SJCRH30 (cell line): ENCODE results near the gene DPEP3. TPM values are rescaled to one million over a fixed set of nuclear protein-coding genes. Genes with fewer than 3 reads are reported as not detected.

Source experiments
- DNase-seq, 2 experiments: peaks; one replicate each; pipeline ENCODE4 v3.0.0-alpha.2; 2015 to 2020
- H3K27ac ChIP-seq: fragments of 250-450 bp; sonication (Bioruptor Pico); 2 replicates; pipeline ENCODE4 v1.5.1; 2020; ENCODE audit warnings: mild to moderate bottlenecking, moderate library complexity
- H3K27me3 ChIP-seq: fragments of 250-450 bp; sonication (Bioruptor Pico); 2 replicates; pipeline ENCODE4 v1.5.1; 2020; ENCODE audit warnings: mild to moderate bottlenecking, moderate library complexity
- H3K36me3 ChIP-seq: fragments of 250-450 bp; sonication (Bioruptor Pico); 2 replicates; pipeline ENCODE4 v1.5.1; 2020; ENCODE audit warnings: mild to moderate bottlenecking, moderate library complexity
- H3K4me1 ChIP-seq: fragments of 250-450 bp; sonication (Bioruptor Pico); 2 replicates; pipeline ENCODE4 v1.5.1; 2020; ENCODE audit warnings: mild to moderate bottlenecking, moderate library complexity
- H3K4me3 ChIP-seq: fragments of 250-450 bp; sonication (Bioruptor Pico); 2 replicates; pipeline ENCODE4 v1.5.1; 2020; ENCODE audit warnings: mild to moderate bottlenecking, moderate library complexity
- H3K9me3 ChIP-seq: fragments of 250-450 bp; sonication (Bioruptor Pico); replicated peaks from 2 replicates; pipeline ENCODE4 v1.5.1; 2020; ENCODE audit warnings: mild to moderate bottlenecking, moderate library complexity
- total RNA-seq: library from RNA; depleted of rRNA; stranded (reverse); fragments of >200 nt; shearing (Covaris generic); gene quantifications from 2 replicates; pipeline ENCODE4 v1.2.3, GENCODE V29; 2014

Gene DPEP3
- total RNA-seq, 1 experiment from 2014 or later = not detected

GRCh38 chr16:67948015-67948414 is 32.3 kb downstream of the DPEP3 start:
- Histone ChIP-seq H3K4me3 (no peak overlapping the region), H3K27ac (no peak overlapping the region), H3K27me3 (no peaks in the 10 kb centered on the region), H3K9me3 (no peaks in the 10 kb centered on the region), H3K36me3 (peaks cover 6% of the 10 kb centered on the region; the same call in 1 of the 2 replicates), H3K4me1 (no peaks in the 10 kb centered on the region)
- no peak for DNase-seq

GRCh38 chr16:67946966-67947558 is 33.2 kb downstream of the DPEP3 start:
- no peak overlapping the region for H3K4me3 ChIP-seq
- H3K36me3 ChIP-seq = peaks cover 6% of the 10 kb centered on the region; the same call in 1 of the 2 replicates
- H3K27ac ChIP-seq = no peak overlapping the region
- H3K27me3 ChIP-seq = no peaks in the 10 kb centered on the region
- no peaks in the 10 kb centered on the region for H3K9me3 ChIP-seq
- no peak for DNase-seq
- H3K4me1 ChIP-seq = no peaks in the 10 kb centered on the region

GRCh38 chr16:67946128-67946569 is 34.1 kb downstream of the DPEP3 start:
- Histone ChIP-seq H3K9me3 (no peaks in the 10 kb centered on the region), H3K27ac (no peak overlapping the region), H3K4me1 (no peaks in the 10 kb centered on the region), H3K27me3 (no peaks in the 10 kb centered on the region), H3K36me3 (peaks cover 6% of the 10 kb centered on the region; the same call in 1 of the 2 replicates), H3K4me3 (no peak overlapping the region)
- no peak for DNase-seq

GRCh38 chr16:67945392-67945933 is 34.8 kb downstream of the DPEP3 start:
- peaks cover 6% of the 10 kb centered on the region; the same call in 1 of the 2 replicates for H3K36me3 ChIP-seq
- H3K9me3 ChIP-seq = no peaks in the 10 kb centered on the region
- no peak overlapping the region for H3K4me3 ChIP-seq
- no peak overlapping the region for H3K27ac ChIP-seq
- no peaks in the 10 kb centered on the region for H3K4me1 ChIP-seq
- DNase-seq = no peak
- no peaks in the 10 kb centered on the region for H3K27me3 ChIP-seq

GRCh38 chr16:67944690-67945391 is 35.5 kb downstream of the DPEP3 start:
- no peak overlapping the region for H3K4me3 ChIP-seq
- H3K27me3 ChIP-seq = no peaks in the 10 kb centered on the region
- no peak overlapping the region for H3K27ac ChIP-seq
- no peak for DNase-seq
- H3K4me1 ChIP-seq = no peaks in the 10 kb centered on the region
- no peaks in the 10 kb centered on the region for H3K9me3 ChIP-seq
- H3K36me3 ChIP-seq = peaks cover 6% of the 10 kb centered on the region; the same call in 1 of the 2 replicates

- Histone ChIP-seq H3K4me3 (no peak within 1 kb of the TSS), H3K4me1 (no peaks in the 10 kb centered on the region), H3K27ac (no peak within 1 kb of the TSS), H3K27me3 (no peaks in the 10 kb centered on the region), H3K9me3 (no peaks in the 10 kb centered on the region), H3K36me3 (peaks cover 6% of the 10 kb centered on the region; the same call in 1 of the 2 replicates)
- no peak for DNase-seq
These were observed 36.4 kb downstream of the DPEP3 start, which contains the start of gene LCAT for GRCh38 chr16:67943619-67944504. TSS of gene LCAT (minus strand) at chr16:67944120. CDS start at chr16:67944101, 19 bp downstream.

GRCh38 chr16:67943256-67943618 is 37.1 kb downstream of the DPEP3 start:
- Histone ChIP-seq H3K4me1 (no peaks in the 10 kb centered on the region), H3K27me3 (no peaks in the 10 kb centered on the region), H3K36me3 (peaks cover 6% of the 10 kb centered on the region; the same call in 1 of the 2 replicates), H3K4me3 (no peak overlapping the region), H3K9me3 (no peaks in the 10 kb centered on the region), H3K27ac (no peak overlapping the region)
- no peak for DNase-seq

GRCh38 chr16:67942510-67943255 is 37.6 kb downstream of the DPEP3 start:
- Histone ChIP-seq H3K27ac (no peak overlapping the region), H3K27me3 (no peaks in the 10 kb centered on the region), H3K4me1 (no peaks in the 10 kb centered on the region), H3K36me3 (0 out of 2 replicates have a peak, but pooled peaks cover 6% of the 10 kb centered on the region), H3K4me3 (no peak overlapping the region), H3K9me3 (no peaks in the 10 kb centered on the region)
- DNase-seq = no peak

GRCh38 chr16:67942200-67942509 is 38.1 kb downstream of the DPEP3 start:
- no peaks in the 10 kb centered on the region for H3K4me1 ChIP-seq
- H3K4me3 ChIP-seq = no peak overlapping the region
- H3K27ac ChIP-seq = no peak overlapping the region
- H3K36me3 ChIP-seq = 0 out of 2 replicates have a peak, but pooled peaks cover 5% of the 10 kb centered on the region
- peak; percentile 31 to 52 for DNase-seq
- H3K27me3 ChIP-seq = no peaks in the 10 kb centered on the region
- H3K9me3 ChIP-seq = no peaks in the 10 kb centered on the region

GRCh38 chr16:67941469-67942199 is 38.7 kb downstream of the DPEP3 start:
- H3K4me1 ChIP-seq = no peaks in the 10 kb centered on the region
- H3K4me3 ChIP-seq = no peak overlapping the region
- 0 out of 2 replicates have a peak, but pooled peaks cover 3% of the 10 kb centered on the region for H3K36me3 ChIP-seq
- no peak for DNase-seq
- no peaks in the 10 kb centered on the region for H3K9me3 ChIP-seq
- no peaks in the 10 kb centered on the region for H3K27me3 ChIP-seq
- H3K27ac ChIP-seq = no peak overlapping the region

GRCh38 chr16:67940446-67941089 is 39.7 kb downstream of the DPEP3 start:
- DNase-seq = no peak
- no peaks in the 10 kb centered on the region for H3K4me1 ChIP-seq
- H3K36me3 ChIP-seq = 0 out of 2 replicates have a peak, but pooled peaks cover 3% of the 10 kb centered on the region
- H3K27me3 ChIP-seq = no peaks in the 10 kb centered on the region
- no peak overlapping the region for H3K27ac ChIP-seq
- H3K4me3 ChIP-seq = no peak overlapping the region
- no peaks in the 10 kb centered on the region for H3K9me3 ChIP-seq

GRCh38 chr16:67939507-67940445 is 40.5 kb downstream of the DPEP3 start:
- Histone ChIP-seq H3K36me3 (no peaks in the 10 kb centered on the region), H3K27me3 (no peaks in the 10 kb centered on the region), H3K9me3 (no peaks in the 10 kb centered on the region), H3K4me3 (no peak overlapping the region), H3K27ac (no peak overlapping the region), H3K4me1 (no peaks in the 10 kb centered on the region)
- DNase-seq = no peak
